ENCODE data around the gene SLBP.

SLBP gene

GRCh38 chr4:1712216-1713002, at the start of gene SLBP:
Gene SLBP, minus strand, starts transcription at chr4:1712319. Its CDS starts 131 bp downstream, at chr4:1712188.
- in situ Hi-C loops (cut with HindIII; ENCODE audit: low sequenced_read_pairs), result no loop called here

GRCh38 chr4:1761130-1761689, 49.1 kb upstream of the SLBP start:
- in situ Hi-C loops (cut with HindIII; ENCODE audit: low sequenced_read_pairs), result no loop called here

- in situ Hi-C loops (cut with HindIII; ENCODE audit: low sequenced_read_pairs), result no loop called here
Observed at GRCh38 chr4:1760521-1761071, 48.5 kb upstream of the SLBP start.

GRCh38 chr4:1759818-1760223, 47.7 kb upstream of the SLBP start:
- in situ Hi-C loops (cut with HindIII; ENCODE audit: low sequenced_read_pairs), result loop anchor here (10.0 kb wide), 1 partner anchor 65 kb away; no protein-coding TSS in a partner anchor

GRCh38 chr4:1759170-1759817, 47.2 kb upstream of the SLBP start:
- in situ Hi-C loops (cut with HindIII; ENCODE audit: low sequenced_read_pairs), result loop anchor here (10.0 kb wide), 1 partner anchor 66 kb away; no protein-coding TSS in a partner anchor

GRCh38 chr4:1758306-1759121, 46.4 kb upstream of the SLBP start:
- in situ Hi-C loops (cut with HindIII; ENCODE audit: low sequenced_read_pairs), result loop anchor here (10.0 kb wide), 1 partner anchor 66 kb away; no protein-coding TSS in a partner anchor

GRCh38 chr4:1757836-1758235, 45.7 kb upstream of the SLBP start:
- in situ Hi-C loops (cut with HindIII; ENCODE audit: low sequenced_read_pairs), result loop anchor here (10.0 kb wide), 1 partner anchor 67 kb away; no protein-coding TSS in a partner anchor

GRCh38 chr4:1756893-1757779, 45.0 kb upstream of the SLBP start:
- in situ Hi-C loops (cut with HindIII; ENCODE audit: low sequenced_read_pairs), result loop anchor here (10.0 kb wide), 1 partner anchor 68 kb away; no protein-coding TSS in a partner anchor

GRCh38 chr4:1756079-1756478, 44.0 kb upstream of the SLBP start:
- in situ Hi-C loops (cut with HindIII; ENCODE audit: low sequenced_read_pairs), result loop anchor here (10.0 kb wide), 1 partner anchor 69 kb away; no protein-coding TSS in a partner anchor

- in situ Hi-C loops (cut with HindIII; ENCODE audit: low sequenced_read_pairs), result loop anchor here (10.0 kb wide), 1 partner anchor 70 kb away; no protein-coding TSS in a partner anchor
Observed at GRCh38 chr4:1755297-1755696, 43.2 kb upstream of the SLBP start.

GRCh38 chr4:1754336-1754735, 42.2 kb upstream of the SLBP start:
- in situ Hi-C loops (cut with HindIII; ENCODE audit: low sequenced_read_pairs), result loop anchor here (10.0 kb wide), 1 partner anchor 70 kb away; no protein-coding TSS in a partner anchor

- in situ Hi-C loops (cut with HindIII; ENCODE audit: low sequenced_read_pairs), result loop anchor here (10.0 kb wide), 1 partner anchor 71 kb away; no protein-coding TSS in a partner anchor
Observed at GRCh38 chr4:1753697-1754311, 41.7 kb upstream of the SLBP start.

- in situ Hi-C loops (cut with HindIII; ENCODE audit: low sequenced_read_pairs), result loop anchor here (10.0 kb wide), 1 partner anchor 72 kb away; no protein-coding TSS in a partner anchor
Observed at GRCh38 chr4:1753294-1753696, 41.2 kb upstream of the SLBP start.

- in situ Hi-C loops (cut with HindIII; ENCODE audit: low sequenced_read_pairs), result loop anchor here (10.0 kb wide), 1 partner anchor 72 kb away; no protein-coding TSS in a partner anchor
Observed at GRCh38 chr4:1752284-1753041, 40.3 kb upstream of the SLBP start.

- in situ Hi-C loops (cut with HindIII; ENCODE audit: low sequenced_read_pairs), result loop anchor here (10.0 kb wide), 1 partner anchor 73 kb away; no protein-coding TSS in a partner anchor
Observed at GRCh38 chr4:1751919-1752283, 39.8 kb upstream of the SLBP start.

GRCh38 chr4:1751155-1751918, 39.2 kb upstream of the SLBP start:
- in situ Hi-C loops (cut with HindIII; ENCODE audit: low sequenced_read_pairs), result loop anchor here (10.0 kb wide), 1 partner anchor 73 kb away; no protein-coding TSS in a partner anchor
